CD14-positive monocyte (primary cell): ENCODE data around the gene STAT4. TPM values are rescaled to one million over a fixed set of nuclear protein-coding genes. Genes with fewer than 3 reads are reported as not detected.
A peak's percentile ranks its signal among the peaks of the same experiment; 100 is the strongest.

Source experiments
- DNase-seq, 3 donors: peaks; one replicate each; pipeline ENCODE4 v3.0.0-alpha.2; 2011 to 2022
- H2AFZ ChIP-seq: 2 replicates; pipeline ENCODE4 v1.6.0; 2012; ENCODE audit warnings: mild to moderate bottlenecking, low read depth, low read length, inconsistent platforms; ENCODE audit not compliant: insufficient read depth, poor library complexity, severe bottlenecking
- H3K27ac ChIP-seq, 2 donors: 1 replicate in 1 of 2; 2 replicates in 1 of 2; pipeline ENCODE4 v1.5.1; 2012 to 2013; ENCODE audit warnings: low read length in 2 of 2, control low read depth in 1 of 2, inconsistent platforms in 1 of 2, low read depth in 1 of 2, mild to moderate bottlenecking in 1 of 2
- H3K27me3 ChIP-seq, 2 donors: one replicate each; pipeline versions ENCODE4 v1.6.0 to v1.6.1; 2011 to 2013; ENCODE audit warnings: low read length in 2 of 2; ENCODE audit not compliant: control insufficient read depth in 2 of 2, insufficient read depth in 2 of 2
- H3K36me3 ChIP-seq, 2 donors: replicated peaks in 1 of 2; 1 replicate in 1 of 2; 2 replicates in 1 of 2; pipeline versions ENCODE4 v1.5.1 to v1.6.1; 2012 to 2013; ENCODE audit warnings: low read length in 2 of 2, control low read depth in 1 of 2, inconsistent platforms in 1 of 2, mild to moderate bottlenecking in 1 of 2; ENCODE audit not compliant: insufficient read depth in 2 of 2, control insufficient read depth in 1 of 2
- H3K4me1 ChIP-seq, 2 donors: 1 replicate in 1 of 2; 2 replicates in 1 of 2; pipeline versions ENCODE4 v1.5.1 to v1.6.1; 2012 to 2013; ENCODE audit warnings: low read length in 2 of 2, control low read depth in 1 of 2, inconsistent platforms in 1 of 2, mild to moderate bottlenecking in 1 of 2, moderate library complexity in 1 of 2; ENCODE audit not compliant: insufficient read depth in 2 of 2, control insufficient read depth in 1 of 2
- H3K4me2 ChIP-seq: replicated peaks from 2 replicates; pipeline ENCODE3; 2012; ENCODE audit warnings: low read length, moderate library complexity, mild to moderate bottlenecking; ENCODE audit not compliant: poor library complexity, severe bottlenecking; ENCODE audit errors: extremely low read depth
- H3K4me3 ChIP-seq, 3 experiments: fragments of 200-600 bp in 1 of 3; sonication (generic) in 1 of 3; replicated peaks in 1 of 3; 1 replicate in 2 of 3; 2 replicates in 1 of 3; pipeline ENCODE4 v1.5.1; 2011 to 2013; ENCODE audit warnings: low read length in 3 of 3, mild to moderate bottlenecking in 3 of 3, control low read depth in 2 of 3, low read depth in 2 of 3, inconsistent platforms in 1 of 3, moderate library complexity in 1 of 3
- H3K79me2 ChIP-seq: 2 replicates; pipeline ENCODE4 v1.6.0; 2012; ENCODE audit warnings: mild to moderate bottlenecking, control low read depth, inconsistent platforms, low read length, moderate library complexity; ENCODE audit not compliant: insufficient read depth
- H3K9ac ChIP-seq: 2 replicates; pipeline ENCODE4 v1.6.0; 2017; ENCODE audit warnings: low read length, mild to moderate bottlenecking; ENCODE audit not compliant: insufficient read depth, poor library complexity, severe bottlenecking
- H3K9me3 ChIP-seq, 2 donors: replicated peaks in 1 of 2; 1 replicate in 1 of 2; 2 replicates in 1 of 2; pipeline versions ENCODE4 v1.5.1 to v1.6.1; 2012 to 2013; ENCODE audit warnings: low read length in 2 of 2, control low read depth in 1 of 2; ENCODE audit not compliant: control insufficient read depth in 1 of 2, insufficient read depth in 1 of 2
- H4K20me1 ChIP-seq: 2 replicates; pipeline ENCODE4 v1.6.0; 2012; ENCODE audit warnings: mild to moderate bottlenecking, low read length, control low read depth, moderate library complexity; ENCODE audit not compliant: insufficient read depth
- H3K27ac Mint-ChIP-seq, 7 donors: one replicate each; pipeline ENCODE4 v1.8.0; 2020; ENCODE audit warnings: mild to moderate bottlenecking in 7 of 7, mixed read lengths in 7 of 7, moderate library complexity in 6 of 7, inconsistent platforms in 2 of 7
- H3K27me3 Mint-ChIP-seq, 3 donors: one replicate each; pipeline ENCODE4 v1.8.0; 2021 to 2022; ENCODE audit warnings: low read depth in 3 of 3, mild to moderate bottlenecking in 3 of 3, mixed read lengths in 3 of 3, moderate library complexity in 3 of 3, inconsistent platforms in 1 of 3
- H3K36me3 Mint-ChIP-seq, 2 donors: one replicate each; pipeline ENCODE4 v1.8.0; 2020; ENCODE audit warnings: mixed read lengths in 2 of 2, inconsistent platforms in 1 of 2, mild to moderate bottlenecking in 1 of 2
- H3K4me1 Mint-ChIP-seq: one replicate; pipeline ENCODE4 v1.8.0; 2020; ENCODE audit warnings: mild to moderate bottlenecking, mixed read lengths
- H3K4me3 Mint-ChIP-seq, 2 donors: one replicate each; pipeline ENCODE4 v1.8.0; 2020; ENCODE audit warnings: mild to moderate bottlenecking in 2 of 2, mixed read lengths in 2 of 2, moderate library complexity in 1 of 2
- H3K9me3 Mint-ChIP-seq, 7 donors: one replicate each; pipeline ENCODE4 v1.8.0; 2020 to 2022; ENCODE audit warnings: mixed read lengths in 7 of 7, mild to moderate bottlenecking in 6 of 7, moderate library complexity in 6 of 7, inconsistent platforms in 2 of 7
- WGBS: methylation state at CpG from one replicate; pipeline ENCODE4 v1.1.5; 2013; ENCODE audit warnings: missing lambda C conversion rate; ENCODE audit not compliant: insufficient coverage; 5-methylcytosine and 5-hydroxymethylcytosine counted together
- intact Hi-C, 2 donors: fragments of 100-400 bp; cut with micrococcal nuclease; formaldehyde crosslinking; loops; one replicate each; pipeline versions ENCODE4 v1.15.0 to v1.15.1; 2023
- polyA plus RNA-seq, 3 donors: library from polyadenylated mRNA; depleted of rRNA in 1 of 3; unstranded in 2 of 3; stranded (reverse) in 1 of 3; fragments of 300-500 nt in 2 of 3; fragments of >200 nt in 1 of 3; fragmentation: Illumina TruSeq in 2 of 3; gene quantifications; 1 replicate in 2 of 3; 2 replicates in 1 of 3; pipeline ENCODE4 v1.2.3, GENCODE V29; 2012 to 2021
- TF ChIP-seq, protein P1 (sequence below): fragments of 200-600 bp; IDR thresholded peaks from one replicate; pipeline ENCODE4 v1.8.0; 2022; ENCODE audit warnings: antibody characterized with exemption, mild to moderate bottlenecking

The STAT4 gene
- polyA plus RNA-seq, 3 donors: 0.31 to 0.52 (median 0.31) TPM

- no peak overlapping the region for H3K9ac ChIP-seq
- no peaks in the 10 kb centered on the region for H3K4me1 ChIP-seq
- H3K36me3 Mint-ChIP-seq: no peaks in the 10 kb centered on the region
- H3K4me1 Mint-ChIP-seq: peaks cover 10% of the 10 kb centered on the region
- H3K27me3 Mint-ChIP-seq: no peaks in the 10 kb centered on the region
- H2AFZ ChIP-seq: no peak overlapping the region
- H4K20me1 ChIP-seq: no peaks in the 10 kb centered on the region
- H3K79me2 ChIP-seq: no peaks in the 10 kb centered on the region
- H3K27ac Mint-ChIP-seq: peak overlapping the region in 1 of 7 donors; percentile 16
- H3K4me3 Mint-ChIP-seq: no peak overlapping the region
- TF ChIP-seq, protein P1, sequence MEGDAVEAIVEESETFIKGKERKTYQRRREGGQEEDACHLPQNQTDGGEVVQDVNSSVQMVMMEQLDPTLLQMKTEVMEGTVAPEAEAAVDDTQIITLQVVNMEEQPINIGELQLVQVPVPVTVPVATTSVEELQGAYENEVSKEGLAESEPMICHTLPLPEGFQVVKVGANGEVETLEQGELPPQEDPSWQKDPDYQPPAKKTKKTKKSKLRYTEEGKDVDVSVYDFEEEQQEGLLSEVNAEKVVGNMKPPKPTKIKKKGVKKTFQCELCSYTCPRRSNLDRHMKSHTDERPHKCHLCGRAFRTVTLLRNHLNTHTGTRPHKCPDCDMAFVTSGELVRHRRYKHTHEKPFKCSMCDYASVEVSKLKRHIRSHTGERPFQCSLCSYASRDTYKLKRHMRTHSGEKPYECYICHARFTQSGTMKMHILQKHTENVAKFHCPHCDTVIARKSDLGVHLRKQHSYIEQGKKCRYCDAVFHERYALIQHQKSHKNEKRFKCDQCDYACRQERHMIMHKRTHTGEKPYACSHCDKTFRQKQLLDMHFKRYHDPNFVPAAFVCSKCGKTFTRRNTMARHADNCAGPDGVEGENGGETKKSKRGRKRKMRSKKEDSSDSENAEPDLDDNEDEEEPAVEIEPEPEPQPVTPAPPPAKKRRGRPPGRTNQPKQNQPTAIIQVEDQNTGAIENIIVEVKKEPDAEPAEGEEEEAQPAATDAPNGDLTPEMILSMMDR: no peak
- H3K27ac ChIP-seq: no peak overlapping the region
- no peak overlapping the region for H3K4me3 ChIP-seq
- no peaks in the 10 kb centered on the region for H3K27me3 ChIP-seq
- H3K36me3 ChIP-seq: no peaks in the 10 kb centered on the region
- H3K4me2 ChIP-seq: no peak overlapping the region
- DNase-seq: no peak
- H3K9me3 Mint-ChIP-seq: no peaks in the 10 kb centered on the region
- no peaks in the 10 kb centered on the region for H3K9me3 ChIP-seq
- intact Hi-C loops: no loop called here
- WGBS: 69% methylated on average over 2 of the region's 3 CpGs
Measured at GRCh38 chr2:191127235-191127634, 23.6 kb downstream of the STAT4 start.

GRCh38 chr2:191126386-191127085 is 24.3 kb downstream of the STAT4 start:
- intact Hi-C loops: no loop called here
- H3K4me3 ChIP-seq: no peak overlapping the region
- Mint-ChIP-seq H3K4me1 (peaks cover 10% of the 10 kb centered on the region), H3K9me3 (no peaks in the 10 kb centered on the region), H3K4me3 (no peak overlapping the region), H3K36me3 (no peaks in the 10 kb centered on the region), H3K27me3 (no peaks in the 10 kb centered on the region), H3K27ac (peak overlapping the region in 1 of 7 donors; percentile 46)
- DNase-seq: no peak
- 13% methylated on average over 2 of the region's 4 CpGs for WGBS
- H3K4me2 ChIP-seq: no peak overlapping the region
- no peak overlapping the region for H2AFZ ChIP-seq
- H3K79me2 ChIP-seq: no peaks in the 10 kb centered on the region
- no peaks in the 10 kb centered on the region for H3K27me3 ChIP-seq
- no peaks in the 10 kb centered on the region for H3K9me3 ChIP-seq
- H4K20me1 ChIP-seq: no peaks in the 10 kb centered on the region
- H3K9ac ChIP-seq: no peak overlapping the region
- H3K27ac ChIP-seq: no peak overlapping the region
- TF ChIP-seq, protein P1: no peak
- no peaks in the 10 kb centered on the region for H3K4me1 ChIP-seq
- no peaks in the 10 kb centered on the region for H3K36me3 ChIP-seq
